ENCODE results near the gene PGC. TPM values are rescaled to one million over a fixed set of nuclear protein-coding genes. Genes with fewer than 3 reads are reported as not detected.

PGC gene
- total RNA-seq, 1 donor from 2014 or later = not detected

GRCh38 chr6:41715795-41716515 lies 31.2 kb downstream of the PGC start:
- intact Hi-C loops (cut with micrococcal nuclease) = no loop called here

GRCh38 chr6:41714556-41715273 lies 32.5 kb downstream of the PGC start:
- intact Hi-C loops (cut with micrococcal nuclease) = no loop called here

DNA sequence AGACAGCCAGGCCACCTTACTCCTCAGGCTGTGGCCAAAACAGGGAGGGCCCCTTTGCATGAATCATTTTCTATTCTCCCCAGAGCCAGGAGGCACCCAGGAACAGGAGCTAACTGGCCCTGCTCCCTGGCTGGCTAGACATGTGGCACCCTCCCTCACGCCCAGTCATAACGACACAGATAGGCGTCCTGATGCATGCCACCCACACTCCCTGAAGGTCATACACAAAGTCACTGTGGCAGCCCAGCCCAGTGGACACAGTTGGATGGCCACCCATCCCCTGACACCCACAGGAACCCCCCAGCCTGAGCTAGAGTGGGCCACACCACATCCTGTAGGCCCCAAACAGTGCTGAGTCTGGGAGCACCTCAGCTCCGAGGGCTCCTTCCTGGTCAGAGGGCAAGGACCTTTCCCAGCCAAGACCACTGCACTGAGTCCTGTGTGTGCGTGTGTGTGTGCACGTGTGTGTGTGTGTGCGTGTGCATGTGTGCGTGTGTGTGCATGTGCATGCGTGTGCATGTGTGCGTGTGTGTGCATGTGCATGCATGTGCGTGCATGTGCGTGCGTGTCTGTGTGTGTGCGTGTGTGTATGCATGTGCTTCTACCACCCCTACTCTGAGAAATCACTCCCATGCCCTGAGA lies 33.4 kb downstream of the PGC start:
- intact Hi-C loops (cut with micrococcal nuclease) = no loop called here

- intact Hi-C loops (cut with micrococcal nuclease) = no loop called here
Observed at GRCh38 chr6:41713159-41713649, 34.0 kb downstream of the PGC start.

GRCh38 chr6:41712651-41713103 lies 34.5 kb downstream of the PGC start:
- intact Hi-C loops (cut with micrococcal nuclease) = no loop called here

DNA sequence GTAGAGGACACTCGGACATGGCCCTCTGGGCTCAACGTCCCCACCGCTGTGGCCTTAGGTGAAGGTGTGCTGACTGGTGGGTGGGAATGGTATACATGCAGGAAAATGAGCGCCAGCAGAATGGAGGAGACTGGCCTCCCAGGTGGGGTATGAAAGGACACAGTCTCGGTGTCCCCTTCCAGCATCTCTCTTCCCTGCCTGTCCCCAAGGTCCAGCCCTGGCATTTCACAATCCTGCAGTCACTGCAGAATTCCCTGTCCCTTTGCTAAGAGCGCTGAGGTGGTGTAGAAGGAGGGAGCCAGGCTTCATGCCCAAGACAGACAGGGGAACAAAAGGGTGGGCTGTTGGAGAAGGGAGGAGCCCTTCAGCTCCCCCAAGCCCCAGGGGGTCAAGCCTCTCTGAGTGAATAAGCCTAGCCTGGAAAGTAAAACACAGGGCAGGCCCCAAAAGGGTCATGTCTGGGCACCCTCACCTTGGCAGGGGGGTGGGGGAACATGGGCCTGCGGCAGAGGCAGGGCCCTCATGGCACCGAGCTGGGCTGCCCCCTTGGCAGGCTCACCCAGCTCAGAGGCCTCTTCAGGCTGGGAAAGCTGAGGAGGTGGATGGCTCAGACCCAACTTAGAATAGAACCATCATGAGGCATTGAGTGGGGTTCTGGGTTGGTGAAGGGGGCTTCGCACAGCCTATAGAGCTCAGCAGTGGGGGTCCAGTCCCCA lies 35.7 kb downstream of the PGC start:
- intact Hi-C loops (cut with micrococcal nuclease) = no loop called here

DNA sequence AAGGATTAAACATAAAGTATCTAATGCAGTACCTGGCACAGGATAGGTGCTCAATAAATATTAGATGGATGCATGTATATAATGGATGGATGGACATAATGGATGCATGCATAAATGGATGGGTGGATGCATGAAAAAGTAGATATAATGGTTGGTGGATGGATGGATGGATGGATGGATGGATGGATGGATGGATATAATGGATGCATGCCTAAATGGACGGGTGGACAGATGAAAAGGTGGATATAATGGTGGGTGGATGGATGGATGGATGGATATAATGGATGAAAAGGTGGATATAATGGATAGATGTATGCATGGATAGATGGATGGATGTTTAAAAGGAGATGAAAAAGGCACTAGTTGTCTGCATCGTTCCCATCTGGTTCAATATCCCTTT lies 37.8 kb downstream of the PGC start:
- intact Hi-C loops (cut with micrococcal nuclease) = no loop called here

GRCh38 chr6:41708856-41709255 lies 38.3 kb downstream of the PGC start:
- intact Hi-C loops (cut with micrococcal nuclease) = no loop called here

- intact Hi-C loops (cut with micrococcal nuclease) = loop anchor here (2.0 kb wide), 1 partner anchor 27 kb away; the partner anchor contains the start of gene TFEB
Observed at GRCh38 chr6:41707565-41708200, 39.5 kb downstream of the PGC start.

- intact Hi-C loops (cut with micrococcal nuclease) = loop anchor here (2.0 kb wide), 1 partner anchor 28 kb away; the partner anchor contains the start of gene TFEB
Observed at GRCh38 chr6:41706876-41707564, 40.2 kb downstream of the PGC start.

- intact Hi-C loops (cut with micrococcal nuclease) = loop anchor here (2.0 kb wide), 1 partner anchor 29 kb away; the partner anchor contains the start of gene TFEB
Observed at GRCh38 chr6:41705996-41706835, 41.0 kb downstream of the PGC start.

DNA sequence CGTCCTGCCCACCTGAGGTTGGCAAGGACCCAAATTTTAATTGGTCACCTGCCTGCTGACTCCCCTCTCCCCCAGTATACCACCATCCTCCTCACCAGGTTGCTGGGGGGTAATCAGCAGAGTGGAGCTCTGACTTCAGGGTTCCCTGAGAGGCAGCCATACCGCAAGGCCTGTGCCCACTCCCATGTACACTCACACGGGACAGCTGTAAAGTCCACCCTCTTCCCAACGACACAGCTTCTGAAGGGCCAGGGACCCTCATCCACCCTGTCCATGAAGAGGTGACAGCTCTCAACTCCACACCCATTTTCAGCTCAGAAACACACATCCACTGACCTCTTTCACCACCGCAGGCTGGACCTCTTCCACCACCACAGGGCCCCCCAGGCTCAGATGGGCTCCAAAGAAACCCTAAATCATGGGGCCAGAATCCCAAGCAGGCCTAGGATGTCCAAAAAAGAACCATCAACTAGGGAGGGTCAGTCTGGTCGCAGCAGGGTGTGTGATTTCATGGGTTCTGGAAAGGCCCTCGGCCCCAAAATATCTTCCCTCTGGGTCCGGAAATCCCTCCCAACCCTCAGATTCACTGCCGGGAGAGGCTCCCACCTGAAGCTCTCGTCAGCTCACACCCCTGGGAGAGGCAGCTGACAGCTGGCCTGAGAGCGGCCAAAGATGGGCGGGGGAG lies 41.7 kb downstream of the PGC start:
- intact Hi-C loops (cut with micrococcal nuclease) = no loop called here

- intact Hi-C loops (cut with micrococcal nuclease) = no loop called here
Observed at GRCh38 chr6:41704656-41705310, 42.4 kb downstream of the PGC start.

DNA sequence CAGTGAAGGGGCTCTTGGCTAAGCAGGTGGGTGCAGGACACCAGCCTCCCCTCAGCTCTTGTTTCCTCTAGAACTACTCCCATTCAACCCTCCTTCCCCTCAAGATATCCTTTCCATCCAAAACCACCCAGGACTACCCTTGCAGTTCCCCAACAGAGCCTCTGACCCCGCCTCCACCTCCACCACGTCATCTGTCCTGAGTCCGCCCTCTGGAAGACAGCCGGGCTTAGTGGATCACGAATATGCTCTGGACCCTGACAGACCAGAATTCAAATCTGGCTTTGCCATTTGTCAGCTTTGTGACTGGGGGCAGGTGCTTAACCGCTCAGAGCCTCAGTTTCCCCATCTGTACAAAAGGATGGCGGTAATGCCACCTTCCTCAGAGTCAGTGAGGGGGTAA lies 43.2 kb downstream of the PGC start:
- intact Hi-C loops (cut with micrococcal nuclease) = no loop called here

DNA sequence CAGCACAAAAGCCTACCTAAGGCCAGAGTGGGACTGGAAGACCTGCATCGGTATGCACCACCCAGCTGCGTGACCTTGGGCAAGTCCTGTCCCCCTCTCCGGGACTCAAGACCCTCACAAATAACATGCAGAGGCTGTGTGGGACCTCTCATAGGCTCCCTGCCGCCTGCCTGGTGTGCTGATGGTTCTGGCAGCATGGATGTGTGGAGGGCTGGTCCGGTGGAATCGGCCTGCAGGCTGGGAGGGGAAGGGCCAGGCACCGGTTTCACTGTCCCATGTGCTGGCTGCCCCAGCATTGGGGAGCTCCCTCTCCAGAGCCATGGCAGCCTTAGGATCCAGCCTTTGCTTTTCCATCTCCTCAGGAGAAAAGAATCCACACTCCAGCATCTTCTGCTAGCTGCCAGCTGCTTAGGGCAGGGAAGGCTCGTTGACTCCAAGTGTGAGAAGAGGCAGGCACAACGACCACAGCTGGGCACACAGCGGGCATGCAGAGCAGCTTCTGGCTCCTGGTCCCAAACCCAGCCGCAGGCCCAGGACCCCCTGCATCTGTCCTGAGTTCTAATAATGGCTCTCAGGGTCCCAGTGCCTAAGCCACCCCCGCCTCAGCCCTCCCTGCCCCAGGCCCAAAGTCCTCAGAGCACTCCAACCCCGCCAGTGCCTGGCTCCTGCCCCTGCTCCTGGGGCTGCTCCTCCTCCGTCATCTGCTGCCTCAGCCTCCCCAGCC lies 44.3 kb downstream of the PGC start:
- intact Hi-C loops (cut with micrococcal nuclease) = no loop called here

- intact Hi-C loops (cut with micrococcal nuclease) = no loop called here
Observed at GRCh38 chr6:41702089-41702745, 45.0 kb downstream of the PGC start.

Data from T-helper 2 cell treated with Interferon-gamma antibody and Interleukin-4, amounts not matched to agents 100 ng/mL and 5 ng/mL, for 36 hours (primary cell).